Panc1 (cell line): Measurements from ENCODE around the gene SLC13A5. TPM values are rescaled to one million over a fixed set of nuclear protein-coding genes. Genes with fewer than 3 reads are reported as not detected.

Experiments
- ATAC-seq: fragments of 200-7000 bp; cut with Tn5 transposase; 2 replicates; pipeline ENCODE4 v1.9.1; 2020; ENCODE audit warnings: mild to moderate bottlenecking, moderate library complexity
- BruUV-seq: library from RNA; stranded (reverse); fragments of 400-500 nt; replicated peaks from 2 replicates; lab custom pipeline; 2021; lab: Mats Ljungman, UMichigan
- CTCF ChIA-PET: fragments of 300-600 bp; sonication (Branson Sonifier 250); formaldehyde crosslinking; loops from one replicate; lab custom pipeline; 2022; ENCODE audit warnings: antibody characterized with exemption; lab: Charles Lee
- POLR2A ChIA-PET: fragments of 300-600 bp; sonication (Branson Sonifier 250); formaldehyde crosslinking; loops from one replicate; lab custom pipeline; 2022; ENCODE audit warnings: antibody characterized with exemption; lab: Charles Lee
- DNase-seq: peaks from one replicate; pipeline ENCODE4 v3.0.0-alpha.2; 2010; ENCODE audit warnings: low read depth, low spot score
- H3K27ac ChIP-seq: 2 replicates; pipeline ENCODE4 v1.5.1; 2011; ENCODE audit warnings: mild to moderate bottlenecking, low read length, inconsistent platforms
- H3K27me3 ChIP-seq: fragments of 200-500 bp; sonication (Bioruptor generic); 2 replicates; pipeline ENCODE4 v1.6.0; 2014; ENCODE audit warnings: low read length, inconsistent platforms; ENCODE audit not compliant: control insufficient read depth, insufficient read depth
- H3K36me3 ChIP-seq: fragments of 200-500 bp; sonication (Bioruptor generic); 2 replicates; pipeline ENCODE4 v1.5.1; 2014; ENCODE audit warnings: inconsistent platforms, mild to moderate bottlenecking, low read length, moderate library complexity; ENCODE audit not compliant: control insufficient read depth, insufficient read depth
- H3K4me1 ChIP-seq: 2 replicates; pipeline ENCODE4 v1.5.1; 2011; ENCODE audit warnings: inconsistent platforms, mild to moderate bottlenecking, low read length, moderate library complexity; ENCODE audit not compliant: control insufficient read depth, insufficient read depth
- H3K4me3 ChIP-seq, 2 experiments: 2 replicates each; pipeline ENCODE4 v1.5.1; 2011 to 2012; ENCODE audit warnings: low read depth in 2 of 2, low read length in 2 of 2, mild to moderate bottlenecking in 2 of 2, inconsistent platforms in 1 of 2, moderate library complexity in 1 of 2
- H3K9me3 ChIP-seq: fragments of 200-500 bp; sonication (Bioruptor generic); 2 replicates; pipeline ENCODE4 v1.5.1; 2014; ENCODE audit warnings: low read depth, mild to moderate bottlenecking, inconsistent platforms, low read length, moderate library complexity; ENCODE audit not compliant: control insufficient read depth, insufficient read depth
- CTCF ChIP-seq: fragments of 450-650 bp; IDR thresholded peaks from 2 replicates; pipeline ENCODE4 v1.5.1; 2017; ENCODE audit warnings: mild to moderate bottlenecking
- POLR2AphosphoS5 ChIP-seq: IDR thresholded peaks from 2 replicates; pipeline ENCODE4 v1.6.1; 2012; ENCODE audit warnings: mild to moderate bottlenecking, low read depth, low read length, moderate library complexity
- REST ChIP-seq, 2 experiments: IDR thresholded peaks; 2 replicates each; pipeline ENCODE4 v1.6.1; 2011 to 2012; ENCODE audit warnings: low read depth in 2 of 2, control low read depth in 1 of 2, low read length in 1 of 2, mild to moderate bottlenecking in 1 of 2, moderate library complexity in 1 of 2; ENCODE audit not compliant: insufficient read depth in 1 of 2
- SIN3A ChIP-seq: IDR thresholded peaks from 2 replicates; pipeline ENCODE4 v1.6.1; 2012; ENCODE audit warnings: low read depth, mild to moderate bottlenecking, low read length, moderate library complexity, borderline replicate concordance; ENCODE audit not compliant: insufficient read depth
- TCF7L2 ChIP-seq: IDR thresholded peaks from 2 replicates; pipeline ENCODE4 v1.6.1; 2011; ENCODE audit warnings: mild to moderate bottlenecking, low read depth, low read length, inconsistent platforms
- in situ Hi-C: cut with HindIII; loops from 2 replicates; pipeline ENCODE4 v1.10.0; 2016; ENCODE audit warnings: low sequenced_read_pairs, low pct_unique_long_range_greater_than_20kb
- intact Hi-C: fragments of 100-400 bp; cut with micrococcal nuclease; formaldehyde crosslinking; loops from one replicate; pipeline ENCODE4 v1.10.0; 2022; ENCODE audit not compliant: unreplicated experiment
- total RNA-seq: library from RNA; stranded (reverse); gene quantifications from one replicate; pipeline ENCODE4 v1.2.1, GENCODE V29; 2021; ENCODE audit not compliant: unreplicated experiment

The SLC13A5 gene
- total RNA-seq, 1 experiment from 2014 or later: 0.26 TPM

- intact Hi-C loops (no loop called here), in situ Hi-C loops (no loop called here)
- no peaks in the 10 kb centered on the region for H3K36me3 ChIP-seq
- BruUV-seq: no TSS peak
- no peak overlapping the region; a peak in 1 of 4 replicates for H3K4me3 ChIP-seq
- no peak for TF ChIP-seq SIN3A
- TF ChIP-seq REST (IDR thresholded peaks at IDR 0.05; ENCODE audit: insufficient read depth in 1 of 2, low read depth in 2 of 2, low read length in 1 of 2): no peak
- TF ChIP-seq TCF7L2: no peak
- TF ChIP-seq POLR2AphosphoS5: no peak
- no peak for TF ChIP-seq CTCF
- no peak for DNase-seq
- POLR2A ChIA-PET: no interaction called here
- H3K4me1 ChIP-seq: no peaks in the 10 kb centered on the region
- ATAC-seq: peak; percentile 67
- H3K9me3 ChIP-seq: no peaks in the 10 kb centered on the region
- CTCF ChIA-PET: no interaction called here
- no peak overlapping the region for H3K27ac ChIP-seq
- no peaks in the 10 kb centered on the region; the same call in 1 of the 2 replicates for H3K27me3 ChIP-seq
Measured at GRCh38 chr17:6712058-6712853, 913 bp downstream of the SLC13A5 start.

GRCh38 chr17:6711681-6712057 is 1.5 kb downstream of the SLC13A5 start:
- ChIA-PET POLR2A (no interaction called here), CTCF (no interaction called here)
- Histone ChIP-seq H3K36me3 (no peaks in the 10 kb centered on the region), H3K27me3 (no peaks in the 10 kb centered on the region; the same call in 1 of the 2 replicates), H3K27ac (no peak overlapping the region), H3K4me3 (no peak overlapping the region), H3K4me1 (no peaks in the 10 kb centered on the region), H3K9me3 (no peaks in the 10 kb centered on the region)
- no TSS peak for BruUV-seq
- DNase-seq (no peak), ATAC-seq (no peak)
- in situ Hi-C loops (no loop called here), intact Hi-C loops (no loop called here)
- no peak for TF ChIP-seq POLR2AphosphoS5

GRCh38 chr17:6711081-6711674 is 2.0 kb downstream of the SLC13A5 start:
- no peak for TF ChIP-seq TCF7L2
- no peak for TF ChIP-seq SIN3A
- no peak for TF ChIP-seq REST (IDR thresholded peaks at IDR 0.05; ENCODE audit: insufficient read depth in 1 of 2, low read depth in 2 of 2, low read length in 1 of 2)
- no peak for TF ChIP-seq POLR2AphosphoS5
- no peak for TF ChIP-seq CTCF
- intact Hi-C loops (no loop called here), in situ Hi-C loops (no loop called here)
- no peak overlapping the region for H3K27ac ChIP-seq
- no peaks in the 10 kb centered on the region for H3K36me3 ChIP-seq
- POLR2A ChIA-PET: no interaction called here
- no peaks in the 10 kb centered on the region for H3K4me1 ChIP-seq
- no peak overlapping the region for H3K4me3 ChIP-seq
- ATAC-seq: no peak
- no TSS peak for BruUV-seq
- H3K27me3 ChIP-seq: no peaks in the 10 kb centered on the region; the same call in 1 of the 2 replicates
- CTCF ChIA-PET: no interaction called here
- DNase-seq: no peak
- no peaks in the 10 kb centered on the region for H3K9me3 ChIP-seq
